ENCODE data around the gene ASB5. TPM values are rescaled to one million over a fixed set of nuclear protein-coding genes. Genes with fewer than 3 reads are reported as not detected.

Gene ASB5
- total RNA-seq, 1 experiment from 2014 or later, result not detected

DNA sequence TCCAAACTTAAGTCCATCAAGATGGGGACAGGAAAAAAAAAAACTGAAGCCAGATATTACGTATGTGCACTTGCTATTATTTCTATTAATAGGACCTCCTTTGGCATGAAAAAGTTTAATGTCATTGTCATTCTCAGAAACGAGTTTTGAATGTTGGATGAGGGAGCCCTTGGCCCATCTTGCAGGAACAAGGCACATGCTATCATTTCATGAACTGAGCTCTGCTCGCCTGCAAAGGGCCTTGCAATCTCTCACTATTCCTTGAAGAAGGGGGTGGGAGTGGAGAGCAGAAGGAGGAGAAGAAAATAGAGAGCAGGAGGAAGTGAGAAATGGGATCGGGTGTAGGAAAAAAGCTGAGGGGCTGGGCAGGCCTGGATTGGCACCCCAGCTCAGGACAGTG is 39.4 kb downstream of the ASB5 start:
- Histone ChIP-seq H2AFZ (ENCODE audit: low read depth, low read length, poor library complexity, severe bottlenecking) (no peak overlapping the region), H3K4me2 (ENCODE audit: low read length) (no peak overlapping the region), H4K20me1 (ENCODE audit: insufficient read depth) (no peaks in the 10 kb centered on the region), H3K27me3 (ENCODE audit: insufficient read depth, low read length) (no peaks in the 10 kb centered on the region), H3K36me3 (ENCODE audit: control insufficient read depth in 1 of 2, insufficient read depth in 2 of 2, low read length in 2 of 2) (no peaks in the 10 kb centered on the region), H3K79me2 (ENCODE audit: insufficient read depth, low read length) (no peaks in the 10 kb centered on the region), H3K9me2 (ENCODE audit: insufficient read depth) (no peaks in the 10 kb centered on the region), H3K27ac (ENCODE audit: low read depth, low read length) (no peak overlapping the region), H3K9me3 (ENCODE audit: control insufficient read depth in 1 of 2, insufficient read depth in 1 of 2, low read depth in 1 of 2, low read length in 2 of 2) (no peaks in the 10 kb centered on the region), H3K4me3 (replicated peaks in 1 of 2; ENCODE audit: low read depth in 1 of 2, low read length in 2 of 2) (no peak overlapping the region), H3K9ac (ENCODE audit: low read length) (no peak overlapping the region), H3K4me1 (ENCODE audit: control insufficient read depth in 1 of 2, insufficient read depth in 2 of 2, low read length in 2 of 2) (no peaks in the 10 kb centered on the region)
- TF ChIP-seq, protein P1, sequence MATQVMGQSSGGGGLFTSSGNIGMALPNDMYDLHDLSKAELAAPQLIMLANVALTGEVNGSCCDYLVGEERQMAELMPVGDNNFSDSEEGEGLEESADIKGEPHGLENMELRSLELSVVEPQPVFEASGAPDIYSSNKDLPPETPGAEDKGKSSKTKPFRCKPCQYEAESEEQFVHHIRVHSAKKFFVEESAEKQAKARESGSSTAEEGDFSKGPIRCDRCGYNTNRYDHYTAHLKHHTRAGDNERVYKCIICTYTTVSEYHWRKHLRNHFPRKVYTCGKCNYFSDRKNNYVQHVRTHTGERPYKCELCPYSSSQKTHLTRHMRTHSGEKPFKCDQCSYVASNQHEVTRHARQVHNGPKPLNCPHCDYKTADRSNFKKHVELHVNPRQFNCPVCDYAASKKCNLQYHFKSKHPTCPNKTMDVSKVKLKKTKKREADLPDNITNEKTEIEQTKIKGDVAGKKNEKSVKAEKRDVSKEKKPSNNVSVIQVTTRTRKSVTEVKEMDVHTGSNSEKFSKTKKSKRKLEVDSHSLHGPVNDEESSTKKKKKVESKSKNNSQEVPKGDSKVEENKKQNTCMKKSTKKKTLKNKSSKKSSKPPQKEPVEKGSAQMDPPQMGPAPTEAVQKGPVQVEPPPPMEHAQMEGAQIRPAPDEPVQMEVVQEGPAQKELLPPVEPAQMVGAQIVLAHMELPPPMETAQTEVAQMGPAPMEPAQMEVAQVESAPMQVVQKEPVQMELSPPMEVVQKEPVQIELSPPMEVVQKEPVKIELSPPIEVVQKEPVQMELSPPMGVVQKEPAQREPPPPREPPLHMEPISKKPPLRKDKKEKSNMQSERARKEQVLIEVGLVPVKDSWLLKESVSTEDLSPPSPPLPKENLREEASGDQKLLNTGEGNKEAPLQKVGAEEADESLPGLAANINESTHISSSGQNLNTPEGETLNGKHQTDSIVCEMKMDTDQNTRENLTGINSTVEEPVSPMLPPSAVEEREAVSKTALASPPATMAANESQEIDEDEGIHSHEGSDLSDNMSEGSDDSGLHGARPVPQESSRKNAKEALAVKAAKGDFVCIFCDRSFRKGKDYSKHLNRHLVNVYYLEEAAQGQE (IDR thresholded peaks at IDR 0.05; ENCODE audit: low read depth), result no peak
- TF ChIP-seq, protein P2, sequence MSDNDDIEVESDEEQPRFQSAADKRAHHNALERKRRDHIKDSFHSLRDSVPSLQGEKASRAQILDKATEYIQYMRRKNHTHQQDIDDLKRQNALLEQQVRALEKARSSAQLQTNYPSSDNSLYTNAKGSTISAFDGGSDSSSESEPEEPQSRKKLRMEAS (IDR thresholded peaks at IDR 0.05), result no peak
- TF ChIP-seq ZFX (IDR thresholded peaks at IDR 0.05) (no peak), SIN3A (IDR thresholded peaks at IDR 0.05; ENCODE audit: low read depth) (no peak), SRF (IDR thresholded peaks at IDR 0.05; ENCODE audit: low read depth) (no peak), TCF7L2 (IDR thresholded peaks at IDR 0.05; ENCODE audit: borderline replicate concordance, extremely low read depth, insufficient read depth, insufficient read length) (no peak), FOSL1 (IDR thresholded peaks at IDR 0.05; ENCODE audit: low read depth) (no peak), EZH2 (IDR thresholded peaks at IDR 0.05) (no peak)
- TF ChIP-seq, protein P3, sequence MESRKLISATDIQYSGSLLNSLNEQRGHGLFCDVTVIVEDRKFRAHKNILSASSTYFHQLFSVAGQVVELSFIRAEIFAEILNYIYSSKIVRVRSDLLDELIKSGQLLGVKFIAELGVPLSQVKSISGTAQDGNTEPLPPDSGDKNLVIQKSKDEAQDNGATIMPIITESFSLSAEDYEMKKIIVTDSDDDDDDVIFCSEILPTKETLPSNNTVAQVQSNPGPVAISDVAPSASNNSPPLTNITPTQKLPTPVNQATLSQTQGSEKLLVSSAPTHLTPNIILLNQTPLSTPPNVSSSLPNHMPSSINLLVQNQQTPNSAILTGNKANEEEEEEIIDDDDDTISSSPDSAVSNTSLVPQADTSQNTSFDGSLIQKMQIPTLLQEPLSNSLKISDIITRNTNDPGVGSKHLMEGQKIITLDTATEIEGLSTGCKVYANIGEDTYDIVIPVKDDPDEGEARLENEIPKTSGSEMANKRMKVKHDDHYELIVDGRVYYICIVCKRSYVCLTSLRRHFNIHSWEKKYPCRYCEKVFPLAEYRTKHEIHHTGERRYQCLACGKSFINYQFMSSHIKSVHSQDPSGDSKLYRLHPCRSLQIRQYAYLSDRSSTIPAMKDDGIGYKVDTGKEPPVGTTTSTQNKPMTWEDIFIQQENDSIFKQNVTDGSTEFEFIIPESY (IDR thresholded peaks at IDR 0.05; ENCODE audit: extremely low read depth, insufficient replicate concordance, low read length), result no peak
- ATAC-seq (no peak), DNase-seq (ENCODE audit: low read depth, low spot score) (no peak)
- ChIA-PET POLR2A (no interaction called here), RAD21 (ENCODE audit: low non-redundant PET in 1 of 2, low total read pairs in 2 of 2, uncharacterized antibody in 2 of 2, unreplicated experiment in 2 of 2) (interaction anchor here in 1 of 2 experiments (0.6 kb wide), 1 partner anchor 649 kb away, joined by 3 read pairs; no protein-coding TSS in a partner anchor), CTCF (no interaction called here)
- BruUV-seq (replicated peaks), result no TSS peak
- intact Hi-C loops (cut with micrococcal nuclease), result no loop called here
